ENCODE data around the gene PCCA. TPM values are rescaled to one million over a fixed set of nuclear protein-coding genes. Genes with fewer than 3 reads are reported as not detected.
A peak's percentile ranks its signal among the peaks of the same experiment; 100 is the strongest.

PCCA gene
- total RNA-seq, 1 experiment from 2014 or later = 52.8 TPM

GRCh38 chr13:100522618-100523309 is 433.9 kb downstream of the PCCA start:
- CTCF ChIA-PET = no interaction called here
- POLR2A ChIA-PET = no interaction called here
- H3K27me3 Mint-ChIP-seq (ENCODE audit: low read depth) = no peaks in the 10 kb centered on the region
- no peak overlapping the region for H3K4me3 Mint-ChIP-seq
- H3K36me3 Mint-ChIP-seq = peaks cover 1% of the 10 kb centered on the region
- H3K4me1 Mint-ChIP-seq = peaks cover 65% of the 10 kb centered on the region
- no peaks in the 10 kb centered on the region for H3K9me3 Mint-ChIP-seq
- ATAC-seq = no peak
- H3K27ac Mint-ChIP-seq = peak overlapping the region; percentile 63; the same call in 1 of the 2 replicates
- TF ChIP-seq NR1H2 (CRISPR knock-in tag; IDR thresholded peaks at IDR 0.05) (no peak), ZNF317 (CRISPR knock-in tag; IDR thresholded peaks at IDR 0.05; ENCODE audit: borderline replicate concordance, low read depth) (no peak), PRDM15 (CRISPR knock-in tag; IDR thresholded peaks at IDR 0.05) (no peak), ERG (CRISPR knock-in tag; IDR thresholded peaks at IDR 0.05) (no peak), ZNF138 (CRISPR knock-in tag; conservative IDR thresholded peaks at IDR 0.05) (no peak), PRRX2 (CRISPR knock-in tag; IDR thresholded peaks at IDR 0.05) (no peak), FOXP1 (CRISPR knock-in tag; IDR thresholded peaks at IDR 0.05; ENCODE audit: borderline replicate concordance) (no peak), ZNF396 (CRISPR knock-in tag; IDR thresholded peaks at IDR 0.05; ENCODE audit: borderline replicate concordance) (no peak), ATF3 (CRISPR knock-in tag; conservative IDR thresholded peaks at IDR 0.05) (no peak), AFF4 (CRISPR knock-in tag; IDR thresholded peaks at IDR 0.05; ENCODE audit: borderline replicate concordance) (no peak), E2F5 (CRISPR knock-in tag; IDR thresholded peaks at IDR 0.05) (no peak), GRHL2 (CRISPR knock-in tag; IDR thresholded peaks at IDR 0.05; ENCODE audit: insufficient replicate concordance, severe bottlenecking) (no peak), CREM (CRISPR knock-in tag; IDR thresholded peaks at IDR 0.05) (no peak), ARID4B (CRISPR knock-in tag; IDR thresholded peaks at IDR 0.05; ENCODE audit: borderline replicate concordance) (no peak), ELF4 (CRISPR knock-in tag; IDR thresholded peaks at IDR 0.05; ENCODE audit: low read depth) (no peak), NFATC4 (CRISPR knock-in tag; IDR thresholded peaks at IDR 0.05) (no peak), CDX4 (CRISPR knock-in tag; IDR thresholded peaks at IDR 0.05; ENCODE audit: borderline replicate concordance) (no peak)
- no peak for DNase-seq (ENCODE audit: low spot score)
